ENCODE data around the gene PROX1.

The PROX1 gene

GRCh38 chr1:214044438-214045214 lies 56.9 kb downstream of the PROX1 start:
- peaks cover 10% of the 10 kb centered on the region for H3K4me1 Mint-ChIP-seq
- H3K9me3 Mint-ChIP-seq: peaks cover 22% of the 10 kb centered on the region
- no peak overlapping the region for H3K4me3 Mint-ChIP-seq
- H3K27ac Mint-ChIP-seq: no peak overlapping the region
- peaks cover 4% of the 10 kb centered on the region for H3K27me3 Mint-ChIP-seq (ENCODE audit: low read depth, poor library complexity)
- no peak for TF ChIP-seq CTCF (IDR thresholded peaks at IDR 0.05)
- DNase-seq: no peak
- peaks cover 7% of the 10 kb centered on the region for H3K36me3 Mint-ChIP-seq (ENCODE audit: low read depth)

- Mint-ChIP-seq H3K27me3 (ENCODE audit: low read depth, poor library complexity) (no peaks in the 10 kb centered on the region), H3K4me1 (peaks cover 9% of the 10 kb centered on the region), H3K9me3 (peaks cover 24% of the 10 kb centered on the region), H3K27ac (no peak overlapping the region), H3K36me3 (ENCODE audit: low read depth) (peaks cover 7% of the 10 kb centered on the region), H3K4me3 (no peak overlapping the region)
- no peak for DNase-seq
- no peak for TF ChIP-seq CTCF (IDR thresholded peaks at IDR 0.05)
Observed at GRCh38 chr1:214050513-214051401, 63.0 kb downstream of the PROX1 start.

- no peak for TF ChIP-seq CTCF (IDR thresholded peaks at IDR 0.05)
- H3K4me1 Mint-ChIP-seq: peaks cover 9% of the 10 kb centered on the region
- DNase-seq: no peak
- no peak overlapping the region for H3K4me3 Mint-ChIP-seq
- peaks cover 7% of the 10 kb centered on the region for H3K36me3 Mint-ChIP-seq (ENCODE audit: low read depth)
- H3K9me3 Mint-ChIP-seq: peaks cover 24% of the 10 kb centered on the region
- H3K27me3 Mint-ChIP-seq (ENCODE audit: low read depth, poor library complexity): no peaks in the 10 kb centered on the region
- no peak overlapping the region for H3K27ac Mint-ChIP-seq
Observed at GRCh38 chr1:214051786-214052185, 64.0 kb downstream of the PROX1 start.

GRCh38 chr1:214058076-214058475 lies 70.3 kb downstream of the PROX1 start:
- Mint-ChIP-seq H3K4me3 (no peak overlapping the region), H3K4me1 (peaks cover 13% of the 10 kb centered on the region), H3K27ac (peak overlapping the region; percentile 66), H3K36me3 (ENCODE audit: low read depth) (peaks cover 3% of the 10 kb centered on the region), H3K9me3 (peaks cover 5% of the 10 kb centered on the region), H3K27me3 (ENCODE audit: low read depth, poor library complexity) (peaks cover 3% of the 10 kb centered on the region)
- TF ChIP-seq CTCF (IDR thresholded peaks at IDR 0.05): no peak
- DNase-seq: no peak

GRCh38 chr1:214066190-214066589 lies 78.4 kb downstream of the PROX1 start:
- Mint-ChIP-seq H3K4me3 (no peak overlapping the region), H3K36me3 (ENCODE audit: low read depth) (no peaks in the 10 kb centered on the region), H3K27me3 (ENCODE audit: low read depth, poor library complexity) (peaks cover 5% of the 10 kb centered on the region), H3K9me3 (no peaks in the 10 kb centered on the region), H3K27ac (peak overlapping the region; percentile 37), H3K4me1 (peaks cover 70% of the 10 kb centered on the region)
- no peak for DNase-seq
- TF ChIP-seq CTCF (IDR thresholded peaks at IDR 0.05): no peak

Data from nephron progenitor cell (in vitro differentiated cells).